Measurements from ENCODE around the gene RHD. TPM values are rescaled to one million over a fixed set of nuclear protein-coding genes. Genes with fewer than 3 reads are reported as not detected.
"Not testable (repeated sequence)": the region's sequence is repeated elsewhere in the genome, so short reads cannot be mapped to it uniquely, and the experiment has no call there.

Gene RHD
- total RNA-seq, 1 experiment from 2014 or later = 1.3 TPM

DNA sequence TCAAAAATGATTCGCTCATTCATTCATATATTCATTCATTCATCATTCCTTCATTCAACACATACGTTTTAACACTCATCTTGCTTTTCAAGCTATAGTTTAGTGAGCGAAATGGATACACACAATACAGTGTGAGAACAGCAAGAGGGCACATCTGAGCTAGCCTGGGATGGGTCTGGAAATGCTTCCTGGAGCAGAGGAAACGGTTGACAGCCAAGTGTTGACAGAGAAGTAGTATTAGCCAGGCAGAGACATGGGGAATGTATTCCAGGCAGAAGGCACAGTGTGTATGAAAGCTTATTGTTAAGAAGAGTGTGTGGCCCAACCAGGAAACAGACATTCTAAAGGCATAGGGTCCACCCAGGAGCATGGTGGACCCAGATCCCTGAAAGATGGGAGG, 32.6 kb downstream of the RHD start:
- not testable (repeated sequence) for H3K4me3 Mint-ChIP-seq; H2BK120ac ChIP-seq (ENCODE audit: low read depth, low read length, poor library complexity, severe bottlenecking); H4K8ac ChIP-seq (replicated peaks; ENCODE audit: insufficient read length, low read depth, low read length); H3T11ph ChIP-seq (ENCODE audit: low read length); H3K27me3 ChIP-seq (ENCODE audit: insufficient read depth, low read length); H3K27ac Mint-ChIP-seq; H3K79me1 ChIP-seq (ENCODE audit: insufficient read depth, low read depth, low read length, poor library complexity, severe bottlenecking); H2AK5ac ChIP-seq (ENCODE audit: insufficient read length, low read length); H4K91ac ChIP-seq (ENCODE audit: insufficient read length, low read depth, low read length); H3K14ac ChIP-seq (ENCODE audit: insufficient read depth, low read length); H3K18ac ChIP-seq (ENCODE audit: insufficient read length, low read depth, low read length); H3K27me3 Mint-ChIP-seq (ENCODE audit: low read depth); H3K56ac ChIP-seq (ENCODE audit: insufficient read length, low read depth, low read length); H2BK20ac ChIP-seq (ENCODE audit: low read depth, low read length, poor library complexity, severe bottlenecking); H3K9ac ChIP-seq (ENCODE audit: extremely low read depth, insufficient read length, low read length); H3K27ac ChIP-seq (ENCODE audit: insufficient read length, low read depth, low read length); H3K79me2 ChIP-seq (ENCODE audit: insufficient read depth, low read length); H3K23ac ChIP-seq (ENCODE audit: insufficient read length, low read depth, low read length); H4K5ac ChIP-seq (ENCODE audit: insufficient read length, low read depth, low read length); H3K23me2 ChIP-seq (ENCODE audit: insufficient read length, low read depth, low read length, poor library complexity, severe bottlenecking); H2BK5ac ChIP-seq (ENCODE audit: insufficient read length, low read length); H3K36me3 Mint-ChIP-seq (ENCODE audit: insufficient read depth in 1 of 3, low read depth in 3 of 3); DNase-seq; H3K4me2 ChIP-seq (ENCODE audit: insufficient read depth, insufficient read length, low read length); H3K4me1 ChIP-seq (ENCODE audit: insufficient read depth, low read length); H2AFZ ChIP-seq (ENCODE audit: low read length); H3K4me1 Mint-ChIP-seq; H3K4ac ChIP-seq (ENCODE audit: low read depth, low read length); H4K20me1 ChIP-seq (ENCODE audit: control insufficient read depth, insufficient read depth, insufficient read length); H3K9me3 ChIP-seq (ENCODE audit: control insufficient read depth, low read depth, low read length); H2BK12ac ChIP-seq (ENCODE audit: insufficient read length, low read depth, low read length); H3K9me3 Mint-ChIP-seq; H2BK15ac ChIP-seq (ENCODE audit: low read depth, low read length)
- no CpG with 5 or more reads among the region's 4 CpGs for WGBS (ENCODE audit: extremely low coverage, insufficient read length, low lambda C conversion rate)

DNA sequence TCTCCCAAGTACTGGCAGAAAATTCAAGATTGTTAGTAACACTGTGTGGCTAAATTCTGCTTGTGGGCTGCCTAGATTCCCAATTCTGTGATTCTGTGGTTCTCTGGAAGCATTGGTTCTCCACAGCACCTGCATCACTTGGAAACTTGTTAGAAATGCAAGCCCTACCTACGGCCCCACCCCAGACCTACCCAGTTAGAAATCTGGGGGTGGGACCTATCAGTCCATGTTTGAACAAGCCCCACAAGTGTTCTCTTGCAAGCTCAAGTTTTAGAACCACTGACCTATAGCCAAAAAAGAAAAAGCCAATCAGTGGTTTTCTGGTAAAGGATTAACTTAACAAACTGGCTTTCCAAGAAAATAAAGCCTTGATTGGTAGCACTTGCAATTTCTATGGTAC, 35.9 kb downstream of the RHD start:
- H3K79me1 ChIP-seq (ENCODE audit: insufficient read depth, low read depth, low read length, poor library complexity, severe bottlenecking); H3K9ac ChIP-seq (ENCODE audit: extremely low read depth, insufficient read length, low read length); H3K4me1 ChIP-seq (ENCODE audit: insufficient read depth, low read length); H3K4me3 Mint-ChIP-seq; H3K4me2 ChIP-seq (ENCODE audit: insufficient read depth, insufficient read length, low read length); H3T11ph ChIP-seq (ENCODE audit: low read length); H3K9me3 ChIP-seq (ENCODE audit: control insufficient read depth, low read depth, low read length); H3K79me2 ChIP-seq (ENCODE audit: insufficient read depth, low read length); H3K27me3 Mint-ChIP-seq (ENCODE audit: low read depth); H3K14ac ChIP-seq (ENCODE audit: insufficient read depth, low read length); H3K23ac ChIP-seq (ENCODE audit: insufficient read length, low read depth, low read length); H2BK5ac ChIP-seq (ENCODE audit: insufficient read length, low read length); H2AFZ ChIP-seq (ENCODE audit: low read length); H2BK120ac ChIP-seq (ENCODE audit: low read depth, low read length, poor library complexity, severe bottlenecking); H3K27me3 ChIP-seq (ENCODE audit: insufficient read depth, low read length); H2BK12ac ChIP-seq (ENCODE audit: insufficient read length, low read depth, low read length); H4K20me1 ChIP-seq (ENCODE audit: control insufficient read depth, insufficient read depth, insufficient read length); H3K18ac ChIP-seq (ENCODE audit: insufficient read length, low read depth, low read length); DNase-seq; H2BK15ac ChIP-seq (ENCODE audit: low read depth, low read length); H3K27ac ChIP-seq (ENCODE audit: insufficient read length, low read depth, low read length); H3K36me3 Mint-ChIP-seq (ENCODE audit: insufficient read depth in 1 of 3, low read depth in 3 of 3); H3K9me3 Mint-ChIP-seq; H3K27ac Mint-ChIP-seq; H4K91ac ChIP-seq (ENCODE audit: insufficient read length, low read depth, low read length); H2BK20ac ChIP-seq (ENCODE audit: low read depth, low read length, poor library complexity, severe bottlenecking); H3K4ac ChIP-seq (ENCODE audit: low read depth, low read length); H4K8ac ChIP-seq (replicated peaks; ENCODE audit: insufficient read length, low read depth, low read length); H3K23me2 ChIP-seq (ENCODE audit: insufficient read length, low read depth, low read length, poor library complexity, severe bottlenecking); H4K5ac ChIP-seq (ENCODE audit: insufficient read length, low read depth, low read length); H2AK5ac ChIP-seq (ENCODE audit: insufficient read length, low read length); H3K56ac ChIP-seq (ENCODE audit: insufficient read length, low read depth, low read length); H3K4me1 Mint-ChIP-seq: not testable (repeated sequence)
- WGBS (ENCODE audit: extremely low coverage, insufficient read length, low lambda C conversion rate) = no CpG with 5 or more reads among the region's 1 CpG
